Muscle of back (tissue), 13 donors: ENCODE measurements around the gene EIF4A3. TPM values are rescaled to one million over a fixed set of nuclear protein-coding genes. Genes with fewer than 3 reads are reported as not detected.

Experiments used
- DNase-seq, 3 donors: peaks; one replicate each; pipeline versions ENCODE4 v3.0.0 to v3.0.0-alpha.2; 2013
- long read RNA-seq, 9 donors: transcript quantifications; one replicate each; lab custom pipeline, GENCODE V29; 2026
- polyA plus RNA-seq, 10 donors: library from polyadenylated mRNA; unstranded; fragments of 120-200 nt; gene quantifications; one replicate each; pipeline ENCODE4 v1.2.1, GENCODE V29; 2013; ENCODE audit not compliant: insufficient read length in 10 of 10

Gene EIF4A3
- 10 to 100 TPM; 56.9 to 87.8 (median 68.4) TPM for polyA plus RNA-seq
- long read RNA-seq, donor 1, transcript EIF4A3-201 (12 exons, 1,734 nt) = major isoform, 24 of 25 reads
- long read RNA-seq, donor 1, partial matches to known transcripts = 0 of 25 reads
- long read RNA-seq, donor 1, other reads (novel, unspliced or antisense) = 0 of 25 reads
- long read RNA-seq, donor 2, transcript EIF4A3-201 (12 exons, 1,734 nt) = major isoform, 23 of 26 reads
- long read RNA-seq, donor 2, partial matches to known transcripts = 0 of 26 reads
- long read RNA-seq, donor 2, other reads (novel, unspliced or antisense) = 0 of 26 reads
- long read RNA-seq, donor 3 = 0 reads
- long read RNA-seq, donor 4, transcript EIF4A3-201 (12 exons, 1,734 nt) = major isoform, 19 of 19 reads
- long read RNA-seq, donor 4, partial matches to known transcripts = 0 of 19 reads
- long read RNA-seq, donor 4, other reads (novel, unspliced or antisense) = 0 of 19 reads
- long read RNA-seq, donor 5, transcript EIF4A3-201 (12 exons, 1,734 nt) = major isoform, 26 of 26 reads
- long read RNA-seq, donor 5, partial matches to known transcripts = 0 of 26 reads
- long read RNA-seq, donor 5, other reads (novel, unspliced or antisense) = 0 of 26 reads
- long read RNA-seq, donor 6, transcript EIF4A3-201 (12 exons, 1,734 nt) = major isoform, 37 of 37 reads
- long read RNA-seq, donor 6, partial matches to known transcripts = 0 of 37 reads
- long read RNA-seq, donor 6, other reads (novel, unspliced or antisense) = 0 of 37 reads
- long read RNA-seq, donor 7, transcript EIF4A3-201 (12 exons, 1,734 nt) = major isoform, 15 of 16 reads
- long read RNA-seq, donor 7, partial matches to known transcripts = 0 of 16 reads
- long read RNA-seq, donor 7, other reads (novel, unspliced or antisense) = 0 of 16 reads
- long read RNA-seq, donor 8, transcript EIF4A3-201 (12 exons, 1,734 nt) = major isoform, 28 of 40 reads
- long read RNA-seq, donor 8, partial matches to known transcripts = 9 of 40 reads
- long read RNA-seq, donor 8, other reads (novel, unspliced or antisense) = 0 of 40 reads
- long read RNA-seq, donor 9, transcript EIF4A3-201 (12 exons, 1,734 nt) = major isoform, 9 of 9 reads
- long read RNA-seq, donor 9, partial matches to known transcripts = 0 of 9 reads
- long read RNA-seq, donor 9, other reads (novel, unspliced or antisense) = 0 of 9 reads

DNA sequence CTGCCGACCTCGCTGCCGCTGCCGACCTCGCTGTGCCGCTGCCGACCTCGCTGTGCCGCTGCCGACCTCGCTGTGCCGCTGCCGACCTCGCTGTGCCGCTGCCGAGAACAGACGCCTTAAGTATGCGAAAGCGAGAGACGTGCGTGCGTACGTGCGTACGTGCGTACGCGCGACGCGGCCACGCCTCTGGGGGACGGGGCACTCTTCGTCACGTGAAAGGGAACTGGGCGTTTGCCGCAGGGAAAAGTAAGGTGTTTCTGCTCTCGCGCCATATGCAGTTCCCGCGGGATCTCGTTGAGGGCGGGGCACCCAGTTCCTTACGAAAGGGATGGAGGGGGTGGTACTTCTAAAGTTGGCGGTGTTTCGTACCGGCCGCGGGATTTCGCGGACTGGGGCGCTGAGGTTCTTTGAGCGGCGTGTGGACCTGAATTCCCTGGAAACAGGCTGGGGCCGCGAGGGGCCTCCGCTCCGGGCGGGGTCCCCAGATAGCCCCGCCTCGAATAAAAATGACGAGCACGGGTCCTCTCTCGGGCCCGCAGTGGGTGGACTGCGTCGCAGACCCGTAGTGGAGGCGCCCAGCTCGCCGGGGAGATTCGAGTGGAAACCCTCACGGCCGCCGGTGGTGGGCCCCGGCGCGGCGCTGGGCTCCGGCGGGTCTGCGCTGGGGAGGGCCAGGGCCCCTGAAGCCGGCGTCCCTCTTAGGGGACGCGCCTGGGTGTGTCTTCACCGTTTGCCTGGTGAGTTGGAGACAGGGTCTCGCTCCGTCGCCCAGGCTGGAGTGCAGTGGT lies at the start of gene EIF4A3:
EIF4A3 (minus strand) TSS at position 94 of the 788 bp plus-strand sequence. CDS start 167 bp downstream, outside the sequence.
- peak; percentile 99 to 100 (median 100) for DNase-seq

DNA sequence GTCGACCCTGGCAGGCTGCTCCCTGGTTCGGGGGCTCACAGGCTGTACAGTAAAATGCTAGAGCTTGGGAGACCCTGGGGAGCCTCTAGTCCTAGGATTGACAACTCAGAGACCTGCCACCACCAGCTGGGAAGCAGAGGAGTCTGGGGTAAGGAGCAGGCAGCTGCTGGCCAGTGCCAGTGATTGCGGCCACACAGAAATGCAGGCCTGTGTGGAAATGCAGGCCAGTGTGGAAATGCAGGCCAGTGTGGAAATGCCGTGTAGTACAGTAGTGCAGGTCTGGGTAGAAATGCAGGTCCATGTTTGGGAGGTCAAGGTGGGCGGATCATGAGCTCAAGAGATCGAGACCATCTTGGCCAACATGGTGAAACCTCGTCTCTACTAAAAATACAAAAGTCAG lies 49.7 kb upstream of the EIF4A3 start:
- no peak for DNase-seq

DNA sequence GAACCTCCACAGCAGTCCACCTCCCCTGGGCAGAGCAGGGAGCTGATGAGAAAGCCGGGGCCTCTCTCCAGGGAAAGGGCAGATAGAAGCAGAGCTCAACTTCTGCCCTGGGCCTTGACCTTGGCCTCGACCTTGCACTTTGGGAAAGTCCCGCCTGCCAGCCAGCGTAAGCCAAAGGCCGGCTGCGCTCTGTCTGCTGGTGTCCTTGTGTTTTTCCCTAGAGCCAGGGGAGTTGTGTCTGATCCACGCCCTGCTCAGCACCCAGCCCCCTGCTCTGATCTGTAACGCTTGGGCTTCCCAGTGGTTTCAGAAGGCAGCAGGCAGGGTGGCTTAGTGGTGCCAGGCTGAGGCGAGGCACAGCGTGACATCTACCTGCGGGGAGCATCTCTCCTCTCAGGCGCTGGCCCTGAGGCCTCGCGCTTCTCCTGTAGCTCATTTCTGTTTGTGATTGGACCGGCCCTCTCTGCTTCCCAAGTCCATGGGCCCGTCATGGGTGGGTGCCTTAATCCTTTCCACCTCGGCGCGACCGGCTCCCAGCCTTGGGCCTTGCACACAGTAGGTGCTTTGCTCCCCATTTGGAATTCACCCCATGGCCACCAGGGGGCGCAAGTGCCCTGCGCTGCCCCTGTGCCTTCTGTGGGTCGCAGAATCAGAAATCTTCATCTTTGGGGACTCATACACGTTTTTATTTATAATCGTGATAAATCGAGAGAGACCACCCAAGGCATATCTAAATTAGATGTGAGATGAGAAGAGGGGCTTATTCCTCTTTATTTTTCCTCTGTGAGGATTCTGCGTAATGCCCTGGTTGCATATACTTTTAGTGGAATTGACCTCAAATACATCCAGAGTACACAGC lies 49.0 kb upstream of the EIF4A3 start:
- no peak for DNase-seq

DNA sequence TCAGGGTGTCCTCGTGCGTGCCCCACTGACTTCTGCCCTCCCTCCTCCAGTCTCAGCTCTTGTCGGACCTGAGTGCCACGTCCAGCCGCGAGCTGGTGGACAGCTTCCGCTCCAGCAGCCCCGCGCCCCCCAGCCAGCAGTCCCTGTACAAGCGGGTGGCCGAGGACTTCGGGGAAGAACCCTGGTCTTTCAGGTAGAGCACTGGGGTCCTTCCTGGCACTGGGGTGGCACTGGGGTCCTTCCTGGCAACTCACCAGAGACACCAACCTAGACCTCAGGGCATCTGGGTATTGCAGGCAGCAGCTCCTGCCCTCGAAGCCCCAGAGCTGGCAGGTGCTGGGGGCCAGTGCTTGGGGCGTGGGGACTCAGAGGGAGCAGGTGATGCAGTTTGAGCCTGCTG lies 48.2 kb upstream of the EIF4A3 start:
- DNase-seq = no peak

DNA sequence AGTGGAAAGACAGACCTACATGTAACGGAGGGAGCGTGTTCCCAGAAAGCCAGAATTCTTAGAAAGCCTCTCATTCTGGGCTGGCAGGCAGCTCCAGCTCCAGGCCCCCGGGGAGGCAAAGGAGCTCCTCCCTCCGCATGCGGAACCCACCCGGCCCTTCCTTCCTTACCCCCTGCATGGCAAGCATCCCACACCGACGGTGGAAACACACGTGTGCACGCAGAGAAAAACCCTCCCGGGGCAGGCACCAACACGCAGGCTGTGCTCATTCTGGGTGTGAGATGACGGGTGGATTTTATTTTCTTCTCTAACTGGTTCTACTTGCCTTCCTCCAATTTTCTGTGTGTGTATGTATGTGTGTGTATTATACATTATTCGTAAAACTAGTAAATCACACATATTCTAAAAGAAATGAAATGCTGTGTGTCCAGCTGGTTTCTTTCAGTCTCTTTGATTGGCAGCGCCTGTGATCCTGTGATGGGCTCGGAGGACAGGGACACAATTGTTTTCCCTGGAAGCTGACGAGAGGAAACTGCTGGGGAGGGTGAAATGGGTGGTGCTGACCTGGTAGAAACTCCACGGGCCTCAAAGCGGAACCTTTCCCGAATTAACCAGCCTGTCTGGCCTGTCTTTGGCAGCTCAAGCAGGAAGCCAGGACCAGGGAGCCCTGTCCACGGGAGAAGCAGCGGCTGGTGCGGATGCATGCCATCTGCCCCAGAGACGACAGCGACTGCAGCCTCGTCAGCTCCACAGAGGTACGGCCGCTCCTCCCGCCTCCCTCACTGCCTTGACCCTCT lies 45.1 kb upstream of the EIF4A3 start:
- DNase-seq = peak in 2 of 3 donors; percentile 30 to 56

DNA sequence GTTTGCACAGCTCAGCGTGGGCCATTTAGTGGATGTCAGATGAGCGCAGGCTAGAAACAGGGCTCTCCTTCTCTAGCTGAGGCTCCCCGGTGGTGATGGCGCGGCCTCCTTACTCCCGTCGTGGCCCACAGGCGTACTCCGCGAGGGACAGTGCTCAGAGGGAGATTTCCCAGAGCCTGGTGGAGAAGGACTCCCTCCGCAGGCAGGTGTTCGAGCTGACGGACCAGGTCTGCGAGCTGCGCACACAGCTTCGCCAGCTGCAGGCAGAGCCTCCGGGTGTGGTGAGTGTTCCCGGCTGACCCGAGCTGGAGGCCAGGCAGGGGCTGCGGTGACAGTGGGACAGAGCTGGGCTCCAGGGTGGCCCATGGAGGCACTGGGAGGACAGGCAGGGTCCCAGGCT lies 44.3 kb upstream of the EIF4A3 start:
- DNase-seq = no peak

DNA sequence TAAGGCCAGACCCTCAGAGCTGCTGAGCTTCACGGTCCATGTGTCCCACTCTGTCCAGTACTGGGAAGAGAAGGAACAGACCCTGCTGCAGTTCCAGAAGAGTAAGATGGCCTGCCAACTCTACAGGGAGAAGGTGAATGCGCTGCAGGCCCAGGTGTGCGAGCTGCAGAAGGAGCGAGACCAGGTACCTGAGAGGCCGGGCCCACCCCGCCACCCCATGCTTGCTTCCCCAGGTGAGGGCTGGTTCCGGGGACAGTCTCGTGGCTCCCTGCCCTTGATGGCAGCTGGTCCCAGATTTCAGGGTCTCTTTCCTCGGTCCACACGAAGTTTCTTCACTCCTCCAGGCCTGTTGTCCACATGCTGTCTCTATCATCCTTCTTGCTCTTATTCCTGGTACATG lies 43.8 kb upstream of the EIF4A3 start:
- no peak for DNase-seq

DNA sequence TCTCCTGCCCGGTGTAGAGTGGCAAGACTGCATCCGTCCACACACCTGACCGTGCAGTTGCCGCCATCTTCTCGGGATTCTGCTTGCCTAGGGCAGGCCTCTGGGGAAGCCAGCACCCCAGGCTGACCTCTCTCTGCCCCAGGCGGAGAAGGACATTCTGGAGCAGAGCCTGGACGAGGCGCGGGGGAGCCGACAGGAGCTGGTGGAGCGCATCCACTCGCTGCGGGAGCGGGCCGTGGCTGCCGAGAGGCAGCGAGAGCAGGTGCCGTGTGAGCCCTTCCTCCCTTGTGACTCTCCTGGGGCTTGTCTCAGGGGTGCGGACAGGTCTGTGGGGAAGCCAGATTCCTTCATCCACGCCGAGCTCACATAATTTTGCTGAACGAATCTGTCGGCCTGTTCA lies 42.7 kb upstream of the EIF4A3 start:
- no peak for DNase-seq

DNA sequence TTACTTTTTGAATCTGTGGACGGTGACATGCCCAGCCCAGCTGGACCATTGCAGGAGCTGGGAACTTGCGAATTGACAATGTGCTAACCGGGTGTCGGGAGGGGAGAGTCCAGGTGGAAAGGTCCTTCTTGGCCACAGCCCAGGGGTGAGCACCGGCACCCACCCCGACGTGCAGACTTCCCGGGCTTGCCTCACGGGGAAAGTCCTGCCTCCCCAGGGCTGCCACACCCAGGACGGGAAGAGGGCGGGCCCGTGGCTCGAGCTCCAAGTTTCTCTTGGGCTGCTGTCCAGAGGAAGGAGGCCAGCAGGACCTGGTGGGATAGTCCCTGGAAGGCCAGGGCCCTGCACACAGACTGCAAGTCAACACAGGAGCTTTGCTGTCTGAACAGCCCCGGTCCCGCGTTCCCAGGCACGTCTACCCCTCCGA lies 40.6 kb upstream of the EIF4A3 start:
- DNase-seq = peak in 2 of 3 donors; percentile 44 to 65

DNA sequence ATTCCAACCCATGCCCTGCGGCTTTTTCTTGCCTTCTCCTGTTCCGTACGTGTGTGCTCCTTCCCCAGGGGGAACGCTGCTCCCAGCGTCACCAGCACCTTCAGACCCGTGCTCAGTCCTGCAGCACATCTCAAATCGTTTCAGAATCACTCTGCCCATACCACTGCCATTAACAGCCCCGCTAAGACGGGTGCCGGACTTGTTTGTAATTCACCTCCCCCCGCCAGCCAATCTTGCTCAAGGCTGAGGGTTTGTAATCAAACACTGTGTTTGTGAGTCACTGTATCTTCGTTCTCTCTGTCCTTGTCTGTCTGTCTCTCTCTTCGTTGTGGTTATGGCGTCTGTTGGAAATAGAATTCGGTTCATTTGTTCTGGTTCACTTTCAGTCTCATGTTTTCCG lies 40.2 kb upstream of the EIF4A3 start:
- DNase-seq = no peak

DNA sequence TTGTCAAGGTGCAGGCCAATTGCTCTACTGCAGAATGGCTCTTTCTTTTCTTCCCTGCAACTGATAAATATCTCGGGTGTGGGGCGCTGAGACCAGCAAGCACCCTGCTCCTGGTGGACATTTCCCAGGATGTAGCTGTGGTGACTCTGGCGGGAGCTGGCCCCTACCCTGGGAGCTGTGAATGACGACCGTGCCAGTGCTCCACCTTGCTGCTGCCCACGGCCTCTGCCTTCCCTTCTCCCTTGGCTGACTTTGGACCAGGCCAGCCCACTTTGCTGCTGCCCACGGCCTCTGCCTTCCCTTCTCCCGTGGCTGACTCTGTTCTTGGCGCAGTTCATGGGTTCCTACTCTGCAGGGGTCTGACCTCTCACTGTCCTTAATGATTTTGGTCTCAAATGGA lies 39.0 kb upstream of the EIF4A3 start:
- DNase-seq = no peak

DNA sequence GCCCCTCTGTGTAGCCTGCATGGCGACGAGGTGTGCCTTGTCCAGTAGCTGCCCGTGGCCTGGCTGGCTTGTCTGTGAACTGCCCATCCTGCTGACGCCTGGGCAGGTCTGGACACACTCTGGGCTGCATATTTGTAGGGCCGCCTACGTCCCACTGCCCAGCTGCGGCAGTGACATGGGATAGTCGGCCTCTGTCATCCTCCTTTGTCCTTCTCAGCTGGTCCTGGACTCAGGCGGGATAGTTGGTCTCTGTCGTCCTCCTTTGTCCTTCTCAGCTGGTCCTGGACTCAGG lies 37.4 kb upstream of the EIF4A3 start:
- DNase-seq = no peak

DNA sequence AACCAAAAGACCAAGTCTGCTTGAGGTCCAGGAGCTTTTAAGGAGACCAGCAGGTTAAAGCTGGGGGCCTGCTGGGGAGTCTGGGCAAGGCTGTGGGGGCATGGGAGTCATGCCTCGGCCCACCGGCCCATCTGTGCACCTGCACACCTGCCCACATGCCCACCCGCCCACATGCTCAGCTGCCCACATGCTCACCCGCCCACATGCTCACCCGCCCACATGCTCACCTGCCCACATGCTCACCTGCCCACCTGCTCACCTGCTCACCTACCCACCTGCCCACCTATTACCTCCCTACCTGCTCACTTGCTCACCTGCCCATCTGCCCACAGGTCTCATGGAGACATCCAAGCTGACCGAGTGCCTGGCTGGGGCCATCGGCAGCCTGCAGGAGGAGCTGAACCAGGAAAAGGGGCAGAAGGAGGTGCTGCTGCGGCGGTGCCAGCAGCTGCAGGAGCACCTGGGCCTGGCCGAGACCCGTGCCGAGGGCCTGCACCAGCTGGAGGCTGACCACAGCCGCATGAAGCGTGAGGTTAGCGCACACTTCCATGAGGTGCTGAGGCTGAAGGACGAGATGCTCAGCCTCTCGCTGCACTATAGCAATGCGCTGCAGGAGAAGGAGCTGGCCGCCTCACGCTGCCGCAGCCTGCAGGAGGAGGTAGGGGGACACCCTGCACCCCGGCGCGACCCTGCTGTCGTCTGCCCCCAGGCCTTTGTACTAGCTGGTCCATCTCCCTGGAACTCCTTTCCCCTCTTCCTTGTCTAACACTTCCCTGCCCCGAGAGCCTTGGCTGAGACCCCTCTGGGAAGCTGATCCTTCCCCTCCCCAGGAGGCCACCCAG lies 36.9 kb upstream of the EIF4A3 start:
- no peak for DNase-seq

DNA sequence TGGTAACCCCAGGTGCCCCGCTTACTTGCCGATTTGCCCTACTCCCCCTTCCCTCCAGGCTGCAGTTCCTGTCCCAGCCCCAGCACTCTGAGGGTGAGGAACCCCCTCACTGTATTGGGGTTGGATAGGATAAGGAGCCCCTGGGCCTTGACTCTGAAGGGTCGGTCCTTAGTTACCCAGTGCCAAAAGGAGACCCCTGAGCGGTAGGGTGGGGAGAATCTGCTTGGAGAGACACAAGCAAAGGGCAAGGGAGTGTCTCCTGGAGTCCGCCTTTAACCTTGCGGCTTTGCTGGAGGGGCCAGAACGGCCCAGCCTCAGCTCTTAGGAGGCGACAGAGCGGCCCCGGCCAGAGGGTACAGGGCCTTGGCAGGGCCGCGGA lies 35.9 kb upstream of the EIF4A3 start:
- no peak for DNase-seq

DNA sequence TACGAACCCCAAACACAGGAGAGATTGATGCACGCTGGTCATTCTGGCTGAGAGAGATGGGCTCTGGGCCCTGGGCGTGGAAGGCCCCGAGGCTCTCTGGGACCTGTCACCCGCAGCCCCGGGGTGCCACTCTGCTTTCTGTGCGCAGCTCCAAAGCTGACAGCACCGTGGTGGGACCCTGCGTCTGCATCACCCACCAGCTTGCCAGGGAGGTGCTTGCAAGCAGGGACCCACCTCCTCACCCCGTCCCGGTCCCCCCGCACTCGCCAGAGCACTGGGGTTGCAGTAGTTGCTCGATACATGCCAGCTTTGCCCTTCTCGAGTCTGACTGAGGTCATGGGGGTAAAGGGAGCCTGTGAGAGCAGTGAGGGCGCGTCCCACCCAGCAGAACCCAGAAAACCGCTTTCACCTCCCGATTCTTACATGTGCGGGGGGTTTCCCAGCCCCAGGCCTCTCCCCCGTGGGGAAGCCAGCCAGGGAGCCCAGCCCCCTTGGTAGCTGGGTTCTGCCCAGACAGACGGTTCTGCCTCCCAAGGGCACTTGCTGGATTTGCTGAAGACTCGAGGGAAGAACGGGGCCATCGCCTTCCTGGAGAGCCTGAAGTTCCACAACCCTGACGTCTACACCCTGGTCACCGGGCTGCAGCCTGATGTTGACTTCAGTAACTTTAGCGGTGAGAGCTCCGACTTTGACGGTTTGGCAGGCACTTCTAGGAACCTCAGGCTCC lies 35.4 kb upstream of the EIF4A3 start:
- DNase-seq = no peak

DNA sequence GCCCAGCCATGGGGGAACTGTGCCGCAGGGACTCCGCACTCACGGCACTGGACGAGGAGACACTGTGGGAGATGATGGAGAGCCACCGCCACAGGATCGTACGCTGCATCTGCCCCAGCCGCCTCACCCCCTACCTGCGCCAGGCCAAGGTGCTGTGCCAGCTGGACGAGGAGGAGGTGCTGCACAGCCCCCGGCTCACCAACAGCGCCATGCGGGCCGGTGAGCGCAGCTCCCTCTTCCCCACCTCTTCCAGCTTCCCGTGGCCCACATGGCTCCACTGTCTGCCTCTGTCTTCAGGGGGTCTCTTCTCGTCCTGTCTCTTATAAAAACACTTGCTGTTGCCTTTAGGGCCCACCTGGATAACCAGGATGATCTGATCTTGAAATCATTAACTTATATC lies 34.5 kb upstream of the EIF4A3 start:
- no peak for DNase-seq

DNA sequence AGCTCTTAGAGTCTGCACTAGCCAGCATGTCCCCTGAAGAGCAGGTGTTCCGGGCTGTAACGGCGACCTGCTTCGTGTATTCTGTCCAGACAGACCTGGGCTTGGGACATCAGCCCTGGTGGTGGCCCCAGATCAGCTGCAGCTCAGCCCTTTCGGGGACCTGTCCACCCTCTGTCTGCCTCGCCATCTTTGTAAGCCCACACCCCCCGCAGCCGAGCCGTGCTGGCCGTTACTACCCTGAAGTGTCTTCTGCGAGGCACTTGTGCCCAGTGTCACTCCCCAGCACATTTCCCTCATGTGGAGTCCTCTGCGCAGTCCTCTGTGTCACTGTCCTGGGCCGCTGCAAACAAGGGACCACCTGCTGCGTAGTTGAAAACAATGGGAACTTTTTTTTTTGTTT lies 33.3 kb upstream of the EIF4A3 start:
- DNase-seq = no peak

DNA sequence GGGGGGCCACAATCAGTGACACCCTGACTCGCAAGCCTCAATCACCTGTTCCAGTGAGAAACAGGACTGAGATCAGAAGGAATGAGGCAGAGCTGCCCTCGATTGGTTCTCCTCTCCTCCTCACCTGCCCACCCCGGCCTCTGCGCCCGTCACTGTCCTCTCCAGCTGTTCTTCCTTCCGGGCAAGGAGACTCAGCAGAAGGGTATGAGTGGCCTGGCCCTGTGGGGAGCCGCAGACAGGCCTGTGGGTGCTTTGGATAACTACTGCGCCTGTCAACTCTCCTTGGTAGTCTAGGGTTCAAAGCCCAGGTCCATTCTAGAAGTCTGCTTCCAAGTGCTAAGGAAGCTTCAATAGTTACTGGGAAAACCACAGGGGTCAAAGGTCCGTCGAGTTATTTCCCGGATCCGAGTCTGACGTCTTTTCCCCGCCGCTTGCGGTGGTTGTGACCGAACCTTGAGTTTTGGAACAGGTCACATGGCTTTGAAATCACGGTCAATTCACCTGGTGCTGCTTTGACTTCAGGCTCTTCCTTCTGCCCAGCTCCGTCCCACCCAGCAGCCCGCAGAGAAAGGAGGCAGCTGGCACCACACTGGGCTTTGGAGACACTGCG lies 31.2 kb upstream of the EIF4A3 start:
- no peak for DNase-seq
